MG63 (cell line): ENCODE results near the gene JPT2. TPM values are rescaled to one million over a fixed set of nuclear protein-coding genes. Genes with fewer than 3 reads are reported as not detected.
"Not testable (repeated sequence)": the region's sequence is repeated elsewhere in the genome, so short reads cannot be mapped to it uniquely, and the experiment has no call there.

Source experiments
- DNase-seq: peaks from one replicate; pipeline ENCODE4 v3.0.0-alpha.2; 2020
- H3K27me3 ChIP-seq: fragments of 250-450 bp; sonication (Bioruptor Pico); 2 replicates; pipeline ENCODE4 v1.5.1; 2020; ENCODE audit warnings: mild to moderate bottlenecking, moderate library complexity
- H3K36me3 ChIP-seq: fragments of 250-450 bp; sonication (Bioruptor Pico); 2 replicates; pipeline ENCODE4 v1.5.1; 2020; ENCODE audit warnings: mild to moderate bottlenecking, moderate library complexity
- H3K4me3 ChIP-seq: fragments of 250-450 bp; sonication (Bioruptor Pico); 2 replicates; pipeline ENCODE4 v1.5.1; 2020; ENCODE audit warnings: mild to moderate bottlenecking, moderate library complexity
- H3K9me3 ChIP-seq: fragments of 250-450 bp; sonication (Bioruptor Pico); 2 replicates; pipeline ENCODE4 v1.5.1; 2020; ENCODE audit warnings: mild to moderate bottlenecking, moderate library complexity
- total RNA-seq: library from RNA; depleted of rRNA; stranded (reverse); fragments of >200 nt; shearing (Covaris generic); gene quantifications from 2 replicates; pipeline ENCODE4 v1.2.3, GENCODE V29; 2014; ENCODE audit warnings: low replicate concordance

Gene JPT2
- total RNA-seq, 1 experiment from 2014 or later, result 129 TPM

DNA sequence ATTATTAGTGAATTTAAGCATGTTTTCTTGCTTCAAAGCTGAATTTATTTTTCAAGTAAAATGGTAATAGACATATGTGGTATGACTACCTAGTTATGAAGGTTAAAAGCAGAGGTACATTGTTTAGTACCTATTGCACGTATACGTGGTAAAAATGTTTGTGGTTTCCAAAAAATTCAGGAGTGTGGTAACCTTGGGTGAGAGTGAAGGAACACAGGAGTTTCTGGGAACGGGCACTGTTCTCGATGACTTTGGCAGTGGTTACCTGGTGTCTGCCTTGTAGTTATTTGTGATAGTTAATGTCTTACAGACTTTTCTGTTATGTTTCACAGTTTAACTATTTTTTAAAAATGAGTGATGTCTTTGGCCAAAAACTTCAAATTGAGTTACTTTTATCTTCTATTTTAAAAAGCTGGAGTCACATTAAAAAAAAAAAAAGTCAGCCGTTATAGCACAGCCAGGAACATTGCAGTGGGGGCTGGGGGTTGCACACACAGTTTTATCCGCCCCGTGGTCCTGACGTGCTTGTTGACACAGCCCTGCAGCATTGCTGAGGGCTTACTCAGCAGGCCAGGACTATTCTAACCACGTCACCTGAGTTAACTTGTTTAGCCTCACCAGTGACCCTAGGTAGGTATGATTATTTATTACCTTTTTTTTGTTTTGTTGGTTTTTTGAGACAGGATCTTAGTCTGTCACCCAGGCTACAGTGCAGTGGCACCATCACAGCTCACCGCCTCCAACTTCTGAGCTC, 10.9 kb downstream of the JPT2 start:
- peaks cover 84% of the 10 kb centered on the region for H3K36me3 ChIP-seq
- no peak overlapping the region for H3K4me3 ChIP-seq
- DNase-seq, result no peak
- H3K27me3 ChIP-seq, result no peaks in the 10 kb centered on the region
- no peaks in the 10 kb centered on the region for H3K9me3 ChIP-seq

DNA sequence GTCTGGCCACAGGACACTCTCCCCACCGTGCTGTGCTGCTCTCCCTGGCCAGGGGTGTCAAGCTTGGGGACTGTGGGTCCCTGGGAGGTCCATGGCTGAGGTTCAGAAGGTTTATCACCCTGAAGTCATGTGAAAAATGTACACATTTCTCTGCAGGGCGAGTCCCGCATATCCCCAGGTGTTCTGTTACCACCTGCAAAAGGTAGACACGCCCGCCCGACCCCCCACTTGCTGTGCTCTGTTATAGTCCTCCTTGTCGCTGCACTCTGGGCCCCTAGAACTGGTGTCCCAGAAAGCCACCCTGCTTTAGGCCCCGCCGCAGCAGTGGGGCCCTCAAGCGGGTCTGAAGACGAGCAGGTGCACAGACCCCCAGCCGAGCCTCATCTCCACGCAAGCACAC, 11.8 kb downstream of the JPT2 start:
- Histone ChIP-seq H3K27me3 (no peaks in the 10 kb centered on the region), H3K36me3 (peaks cover 85% of the 10 kb centered on the region), H3K9me3 (no peaks in the 10 kb centered on the region), H3K4me3 (no peak overlapping the region)
- no peak for DNase-seq

GRCh38 chr16:1690810-1691209, 12.7 kb downstream of the JPT2 start:
- peaks cover 85% of the 10 kb centered on the region for H3K36me3 ChIP-seq

GRCh38 chr16:1691276-1691675, 13.2 kb downstream of the JPT2 start:
- no peaks in the 10 kb centered on the region for H3K27me3 ChIP-seq
- no peak overlapping the region for H3K4me3 ChIP-seq
- no peak for DNase-seq
- H3K36me3 ChIP-seq, result peaks cover 87% of the 10 kb centered on the region
- H3K9me3 ChIP-seq, result no peaks in the 10 kb centered on the region; the same call in 1 of the 2 replicates

More at GRCh38 chr16:1690810-1691209, 12.7 kb downstream of the JPT2 start:
- Histone ChIP-seq H3K9me3 (no peaks in the 10 kb centered on the region), H3K27me3 (no peaks in the 10 kb centered on the region), H3K4me3 (no peak overlapping the region)
- DNase-seq, result no peak

DNA sequence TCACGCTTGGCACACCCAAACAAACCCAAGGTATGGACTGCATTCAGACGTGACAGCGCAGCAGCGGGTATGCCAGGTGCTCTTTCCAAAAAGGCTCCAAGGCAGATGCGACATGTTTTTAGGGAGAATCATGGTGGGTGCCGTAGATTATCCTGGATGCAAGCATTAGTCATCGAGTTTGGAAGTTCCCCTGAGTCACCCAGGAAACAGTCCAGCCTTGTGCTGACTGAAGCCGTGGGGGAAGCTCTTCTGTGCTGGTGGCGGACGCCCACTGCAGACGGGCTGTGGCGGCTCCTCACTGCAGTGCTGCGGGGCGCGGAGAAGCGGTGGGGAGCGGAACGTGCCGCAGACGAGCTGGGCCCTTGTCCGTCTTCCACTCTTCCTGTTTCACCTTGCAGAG, 13.9 kb downstream of the JPT2 start:
- peaks cover 4% of the 10 kb centered on the region for H3K9me3 ChIP-seq
- no peaks in the 10 kb centered on the region for H3K27me3 ChIP-seq
- peak; percentile 67 for DNase-seq
- H3K36me3 ChIP-seq, result peaks cover 88% of the 10 kb centered on the region
- no peak overlapping the region for H3K4me3 ChIP-seq

- Histone ChIP-seq H3K4me3 (no peak overlapping the region), H3K9me3 (peaks cover 4% of the 10 kb centered on the region), H3K36me3 (peaks cover 98% of the 10 kb centered on the region), H3K27me3 (no peaks in the 10 kb centered on the region)
- peak; percentile 37 for DNase-seq
Measured at GRCh38 chr16:1696863-1697262, 18.8 kb downstream of the JPT2 start.

DNA sequence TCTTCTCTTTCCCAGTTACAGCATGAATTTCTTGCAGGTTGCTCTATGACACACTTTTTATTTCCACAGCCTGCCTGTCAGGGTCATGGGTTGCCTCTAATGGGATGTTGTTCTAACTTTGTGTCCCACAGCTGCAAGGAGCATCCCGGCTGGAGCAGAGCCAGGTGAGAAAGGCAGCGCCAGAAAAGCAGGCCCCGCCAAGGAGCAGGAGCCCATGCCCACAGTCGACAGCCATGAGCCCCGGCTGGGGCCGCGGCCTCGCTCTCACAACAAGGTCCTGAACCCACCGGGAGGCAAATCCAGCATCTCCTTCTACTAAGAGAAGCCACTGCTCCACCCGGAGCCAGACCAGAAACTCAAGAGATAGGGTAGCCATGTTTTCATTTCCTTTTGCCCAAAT, 20.6 kb downstream of the JPT2 start:
- H3K4me3 ChIP-seq, result no peak overlapping the region
- H3K9me3 ChIP-seq, result peaks cover 4% of the 10 kb centered on the region
- no peak for DNase-seq
- no peaks in the 10 kb centered on the region for H3K27me3 ChIP-seq
- H3K36me3 ChIP-seq, result peaks cover 89% of the 10 kb centered on the region

GRCh38 chr16:1700246-1700645, 22.2 kb downstream of the JPT2 start:
- Histone ChIP-seq H3K27me3 (no peaks in the 10 kb centered on the region), H3K9me3 (peaks cover 4% of the 10 kb centered on the region), H3K4me3 (no peak overlapping the region), H3K36me3 (peaks cover 76% of the 10 kb centered on the region)
- DNase-seq, result no peak

- peaks cover 65% of the 10 kb centered on the region for H3K36me3 ChIP-seq
- no peak overlapping the region for H3K4me3 ChIP-seq
- H3K9me3 ChIP-seq, result peaks cover 4% of the 10 kb centered on the region
- no peak for DNase-seq
- H3K27me3 ChIP-seq, result no peaks in the 10 kb centered on the region
Measured at GRCh38 chr16:1701216-1701878, 23.3 kb downstream of the JPT2 start.

- not testable (repeated sequence) for DNase-seq, H3K27me3 ChIP-seq, H3K9me3 ChIP-seq
- H3K36me3 ChIP-seq, result peaks cover 45% of the 10 kb centered on the region
- peak overlapping the region; percentile 74 for H3K4me3 ChIP-seq
Measured at GRCh38 chr16:1705324-1705687, 27.2 kb downstream of the JPT2 start.

DNA sequence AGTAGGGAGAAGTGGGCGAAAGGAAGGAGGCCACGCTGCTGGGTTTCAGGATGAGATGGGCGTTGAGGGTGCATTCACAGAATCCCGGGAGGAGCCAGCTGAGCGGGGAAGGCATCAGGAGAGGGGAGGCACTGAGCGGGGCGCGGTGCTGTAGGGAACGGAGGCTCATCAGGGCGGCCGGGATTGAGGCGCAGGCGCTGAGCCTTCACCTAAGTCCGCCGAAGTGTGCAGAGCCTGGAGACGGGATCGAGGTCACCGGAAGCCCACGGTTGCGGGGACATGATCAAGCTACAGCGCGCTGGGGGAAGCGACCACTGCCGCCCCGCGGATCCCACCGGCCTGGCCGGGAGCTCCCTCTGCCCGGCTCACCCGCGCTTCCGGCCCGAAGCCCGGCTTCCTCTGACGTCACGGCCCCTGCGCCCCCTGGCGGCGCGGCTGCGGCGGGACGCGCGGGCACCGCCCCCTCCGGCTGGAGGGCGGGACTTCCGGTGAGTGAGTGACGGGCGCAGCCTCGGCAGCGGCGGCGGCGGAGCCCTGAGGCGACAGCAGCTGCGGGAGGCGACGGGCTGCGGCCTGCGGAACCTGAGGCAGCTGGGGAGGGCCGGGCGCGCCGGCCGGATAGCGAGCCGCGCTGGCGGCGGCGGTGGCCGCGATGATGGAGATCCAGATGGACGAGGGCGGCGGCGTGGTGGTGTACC, 27.8 kb downstream of the JPT2 start, which contains the start of gene MAPK8IP3:
TSS of gene MAPK8IP3 (plus strand) at position 508 of the 698 bp plus-strand sequence. CDS start at position 653, 145 bp downstream.
- peak; percentile 86 for DNase-seq
- Histone ChIP-seq H3K36me3 (peaks cover 40% of the 10 kb centered on the region), H3K4me3 (peak within 1 kb of the TSS; percentile 74), H3K27me3 (no peaks in the 10 kb centered on the region), H3K9me3 (no peaks in the 10 kb centered on the region)

- Histone ChIP-seq H3K27me3 (no peaks in the 10 kb centered on the region), H3K36me3 (peaks cover 34% of the 10 kb centered on the region), H3K4me3 (peak overlapping the region; percentile 74), H3K9me3 (no peaks in the 10 kb centered on the region)
- DNase-seq, result peak; percentile 41
Measured at GRCh38 chr16:1706386-1707192, 28.5 kb downstream of the JPT2 start.

DNA sequence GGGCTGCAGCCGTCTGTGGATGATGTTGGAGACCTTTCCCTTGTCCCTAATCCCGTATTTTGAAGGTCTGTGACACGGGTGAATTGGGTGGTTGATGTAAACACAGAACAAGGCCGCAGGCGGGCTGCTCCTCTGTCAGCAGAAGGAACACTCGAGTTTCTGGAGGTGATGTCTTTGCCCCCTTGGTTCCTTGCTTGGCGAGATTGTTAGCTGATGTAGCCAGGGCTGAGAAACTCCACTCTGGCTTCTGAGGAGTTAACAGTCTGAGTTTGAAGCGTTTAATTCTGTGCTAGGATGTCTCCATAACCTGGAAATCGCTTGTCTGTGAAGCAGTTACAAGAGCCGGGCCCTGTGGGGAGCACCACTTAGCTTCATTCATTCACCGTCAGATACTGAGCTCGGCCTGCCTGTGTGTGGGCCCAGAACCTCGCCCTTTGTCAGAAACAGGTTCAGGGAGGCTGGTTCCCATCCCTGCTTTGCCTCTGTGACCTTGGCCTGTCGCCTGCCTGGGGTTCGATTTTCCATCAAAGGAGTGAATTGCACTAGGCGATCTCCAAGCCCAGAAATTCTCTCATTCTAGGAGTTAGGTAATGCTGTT, 29.2 kb downstream of the JPT2 start:
- H3K4me3 ChIP-seq, result peak overlapping the region; percentile 74
- no peaks in the 10 kb centered on the region for H3K27me3 ChIP-seq
- peaks cover 27% of the 10 kb centered on the region for H3K36me3 ChIP-seq
- no peaks in the 10 kb centered on the region for H3K9me3 ChIP-seq
- no peak for DNase-seq

DNA sequence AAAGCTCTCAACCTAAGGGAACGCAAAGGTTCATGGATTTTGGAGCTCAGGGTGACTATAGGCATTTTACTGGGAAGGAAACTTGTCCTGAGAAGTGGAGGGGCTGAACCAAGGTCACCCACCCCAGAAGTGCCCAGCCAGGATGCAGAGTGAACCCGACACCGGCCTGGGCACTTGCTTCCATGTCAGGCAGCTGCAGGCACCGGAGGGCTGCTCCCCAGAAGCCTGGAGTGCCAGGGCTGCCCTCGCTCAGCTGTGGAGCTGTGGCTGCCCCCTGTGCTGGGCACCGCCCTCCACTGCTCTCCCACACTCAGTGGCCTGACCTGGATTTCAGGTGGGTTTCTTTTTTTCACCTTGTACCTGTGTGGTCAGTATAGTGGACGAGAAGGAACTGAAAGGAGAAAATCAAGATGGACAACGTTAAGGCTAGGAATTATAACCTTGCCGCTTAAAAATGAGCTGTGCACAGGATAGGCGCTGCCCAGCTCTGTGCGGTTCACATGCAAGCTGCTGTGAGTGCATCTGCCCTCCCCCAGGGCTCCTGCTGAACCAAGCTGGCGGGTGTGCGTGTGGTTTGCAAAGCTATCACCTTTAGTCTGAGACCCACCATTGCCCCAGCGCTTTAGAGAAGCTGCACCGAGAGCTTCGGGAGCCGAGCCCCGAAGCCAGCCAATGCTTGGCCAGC, 30.1 kb downstream of the JPT2 start:
- peak overlapping the region; percentile 74; the same call in 1 of the 2 replicates for H3K4me3 ChIP-seq
- H3K27me3 ChIP-seq, result no peaks in the 10 kb centered on the region
- no peak for DNase-seq
- no peaks in the 10 kb centered on the region for H3K9me3 ChIP-seq
- peaks cover 25% of the 10 kb centered on the region for H3K36me3 ChIP-seq

DNA sequence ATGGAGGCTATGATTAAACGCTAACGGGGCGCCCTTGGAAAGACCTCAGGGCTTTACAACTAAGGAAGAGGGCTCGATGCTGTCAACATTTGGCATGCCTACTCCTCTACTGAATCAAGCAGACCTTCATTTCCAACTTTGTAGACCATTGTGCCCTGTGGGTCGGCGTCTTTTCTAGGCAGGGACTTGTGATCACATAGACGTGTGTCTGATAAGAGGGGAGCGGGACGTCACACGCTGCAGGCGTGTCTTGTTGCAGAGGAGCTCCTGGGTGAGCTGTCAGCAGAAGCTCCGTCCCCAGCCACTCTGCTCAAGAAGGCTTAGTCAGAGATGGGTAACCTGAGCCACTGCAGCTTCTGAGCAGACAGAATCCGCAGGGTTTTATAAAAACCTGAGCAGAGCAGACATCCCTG, 30.7 kb downstream of the JPT2 start:
- Histone ChIP-seq H3K36me3 (peaks cover 23% of the 10 kb centered on the region), H3K9me3 (no peaks in the 10 kb centered on the region), H3K27me3 (no peaks in the 10 kb centered on the region), H3K4me3 (no peak overlapping the region)
- no peak for DNase-seq

DNA sequence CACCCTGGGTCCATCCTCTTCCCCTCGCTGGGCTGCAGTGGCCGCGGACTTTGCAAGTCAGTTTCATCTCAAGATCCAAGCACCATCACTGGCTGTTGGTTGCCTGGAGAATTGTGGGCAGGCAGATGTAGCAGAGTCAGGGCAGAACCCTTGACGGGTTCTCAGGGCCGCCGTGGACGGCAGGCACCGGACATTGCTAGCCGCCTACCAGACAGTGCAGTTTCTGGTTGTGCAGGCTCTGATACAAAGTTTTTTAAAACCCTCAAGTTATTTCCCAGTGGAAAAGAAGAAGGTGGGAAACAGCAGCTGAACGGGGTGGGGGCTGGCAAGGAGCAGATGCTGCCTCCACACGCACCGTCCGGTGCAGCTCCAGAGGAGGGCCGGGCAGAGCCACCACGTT, 31.3 kb downstream of the JPT2 start:
- no peaks in the 10 kb centered on the region for H3K9me3 ChIP-seq
- H3K27me3 ChIP-seq, result no peaks in the 10 kb centered on the region
- no peak for DNase-seq
- no peak overlapping the region for H3K4me3 ChIP-seq
- H3K36me3 ChIP-seq, result peaks cover 22% of the 10 kb centered on the region
